Measurements from ENCODE around the gene CCAR1. TPM values are rescaled to one million over a fixed set of nuclear protein-coding genes. Genes with fewer than 3 reads are reported as not detected.

The CCAR1 gene, protein sequence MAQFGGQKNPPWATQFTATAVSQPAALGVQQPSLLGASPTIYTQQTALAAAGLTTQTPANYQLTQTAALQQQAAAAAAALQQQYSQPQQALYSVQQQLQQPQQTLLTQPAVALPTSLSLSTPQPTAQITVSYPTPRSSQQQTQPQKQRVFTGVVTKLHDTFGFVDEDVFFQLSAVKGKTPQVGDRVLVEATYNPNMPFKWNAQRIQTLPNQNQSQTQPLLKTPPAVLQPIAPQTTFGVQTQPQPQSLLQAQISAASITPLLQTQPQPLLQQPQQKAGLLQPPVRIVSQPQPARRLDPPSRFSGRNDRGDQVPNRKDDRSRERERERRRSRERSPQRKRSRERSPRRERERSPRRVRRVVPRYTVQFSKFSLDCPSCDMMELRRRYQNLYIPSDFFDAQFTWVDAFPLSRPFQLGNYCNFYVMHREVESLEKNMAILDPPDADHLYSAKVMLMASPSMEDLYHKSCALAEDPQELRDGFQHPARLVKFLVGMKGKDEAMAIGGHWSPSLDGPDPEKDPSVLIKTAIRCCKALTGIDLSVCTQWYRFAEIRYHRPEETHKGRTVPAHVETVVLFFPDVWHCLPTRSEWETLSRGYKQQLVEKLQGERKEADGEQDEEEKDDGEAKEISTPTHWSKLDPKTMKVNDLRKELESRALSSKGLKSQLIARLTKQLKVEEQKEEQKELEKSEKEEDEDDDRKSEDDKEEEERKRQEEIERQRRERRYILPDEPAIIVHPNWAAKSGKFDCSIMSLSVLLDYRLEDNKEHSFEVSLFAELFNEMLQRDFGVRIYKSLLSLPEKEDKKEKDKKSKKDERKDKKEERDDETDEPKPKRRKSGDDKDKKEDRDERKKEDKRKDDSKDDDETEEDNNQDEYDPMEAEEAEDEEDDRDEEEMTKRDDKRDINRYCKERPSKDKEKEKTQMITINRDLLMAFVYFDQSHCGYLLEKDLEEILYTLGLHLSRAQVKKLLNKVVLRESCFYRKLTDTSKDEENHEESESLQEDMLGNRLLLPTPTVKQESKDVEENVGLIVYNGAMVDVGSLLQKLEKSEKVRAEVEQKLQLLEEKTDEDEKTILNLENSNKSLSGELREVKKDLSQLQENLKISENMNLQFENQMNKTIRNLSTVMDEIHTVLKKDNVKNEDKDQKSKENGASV
- total RNA-seq (10 to 100 TPM; 21.7 to 37.9 (median 28.3) TPM), polyA plus RNA-seq (10 to 100 TPM; 24.7 to 35.3 TPM)
- long read RNA-seq, donor 1, partial matches to known transcripts = 7 of 10 reads
- long read RNA-seq, donor 1, other reads (novel, unspliced or antisense) = 2 of 10 reads
- long read RNA-seq, donor 2, partial matches to known transcripts = 57 of 65 reads
- long read RNA-seq, donor 2, other reads (novel, unspliced or antisense) = 6 of 65 reads
- long read RNA-seq, donor 3, partial matches to known transcripts = 20 of 28 reads
- long read RNA-seq, donor 3, other reads (novel, unspliced or antisense) = 5 of 28 reads

- peak; percentile 99 to 100 (median 100) for ATAC-seq
- Histone ChIP-seq H3K4me3 (peak within 1 kb of the TSS; percentile 66 to 100 (median 90)), H3K4me1 (peaks cover 0 to 17% (median 9%) of the 10 kb centered on the region in 12 donors), H3K9me3 (no peaks in the 10 kb centered on the region), H3K36me3 (peaks cover 0 to 38% (median 28%) of the 10 kb centered on the region in 9 donors), H3K27ac (peak within 1 kb of the TSS; percentile 74 to 97 (median 94)), H3K27me3 (no peaks in the 10 kb centered on the region)
- intact Hi-C loops (cut with DNase I) = loop anchor here in 7 of 10 donors (1.0 to 10.0 kb wide), 7 partner anchors 120 to 386 kb away; partner anchors contain the start of genes SLC25A16 (in 2 of the 7), HNRNPH3 (in 1 of the 7), PBLD (in 1 of the 7) and TET1 (in 1 of the 7)
- TF ChIP-seq, protein P1, sequence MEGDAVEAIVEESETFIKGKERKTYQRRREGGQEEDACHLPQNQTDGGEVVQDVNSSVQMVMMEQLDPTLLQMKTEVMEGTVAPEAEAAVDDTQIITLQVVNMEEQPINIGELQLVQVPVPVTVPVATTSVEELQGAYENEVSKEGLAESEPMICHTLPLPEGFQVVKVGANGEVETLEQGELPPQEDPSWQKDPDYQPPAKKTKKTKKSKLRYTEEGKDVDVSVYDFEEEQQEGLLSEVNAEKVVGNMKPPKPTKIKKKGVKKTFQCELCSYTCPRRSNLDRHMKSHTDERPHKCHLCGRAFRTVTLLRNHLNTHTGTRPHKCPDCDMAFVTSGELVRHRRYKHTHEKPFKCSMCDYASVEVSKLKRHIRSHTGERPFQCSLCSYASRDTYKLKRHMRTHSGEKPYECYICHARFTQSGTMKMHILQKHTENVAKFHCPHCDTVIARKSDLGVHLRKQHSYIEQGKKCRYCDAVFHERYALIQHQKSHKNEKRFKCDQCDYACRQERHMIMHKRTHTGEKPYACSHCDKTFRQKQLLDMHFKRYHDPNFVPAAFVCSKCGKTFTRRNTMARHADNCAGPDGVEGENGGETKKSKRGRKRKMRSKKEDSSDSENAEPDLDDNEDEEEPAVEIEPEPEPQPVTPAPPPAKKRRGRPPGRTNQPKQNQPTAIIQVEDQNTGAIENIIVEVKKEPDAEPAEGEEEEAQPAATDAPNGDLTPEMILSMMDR (IDR thresholded peaks at IDR 0.05) = no peak
- peak in 1 of 2 donors; percentile 61 for TF ChIP-seq POLR2A (IDR thresholded peaks at IDR 0.05)
- WGBS, 4 donors = 0 to 1% (median 1%) methylated on average over 41 to 72 of the region's 72 CpGs
- DNase-seq = peak; percentile 97 to 98 (median 98)
These were observed at the start of gene CCAR1 for GRCh38 chr10:68720793-68721672. TSS of gene CCAR1 (plus strand) at chr10:68721239. CDS start at chr10:68722505, 1,266 bp downstream.

- Histone ChIP-seq H3K27ac (no peak overlapping the region), H3K4me1 (no peaks in the 10 kb centered on the region), H3K9me3 (no peaks in the 10 kb centered on the region), H3K36me3 (peaks cover 0 to 77% (median 16%) of the 10 kb centered on the region in 9 donors), H3K27me3 (no peaks in the 10 kb centered on the region), H3K4me3 (no peak overlapping the region)
- TF ChIP-seq POLR2A (IDR thresholded peaks at IDR 0.05) = no peak
- TF ChIP-seq, protein P1 (IDR thresholded peaks at IDR 0.05) = no peak
- ATAC-seq = no peak
- WGBS, 4 donors = 88 to 95% (median 91%) methylated on average over 3 of the region's 3 CpGs
- intact Hi-C loops (cut with DNase I) = no loop called here
- DNase-seq = no peak
These were observed 36.6 kb upstream of the CCAR1 start for GRCh38 chr10:68684413-68684812.

- no peak for DNase-seq
- Histone ChIP-seq H3K9me3 (no peaks in the 10 kb centered on the region), H3K4me1 (peaks cover 0 to 15% (median 0%) of the 10 kb centered on the region in 12 donors), H3K36me3 (peaks cover 0 to 19% (median 6%) of the 10 kb centered on the region in 9 donors), H3K4me3 (no peak overlapping the region), H3K27me3 (no peaks in the 10 kb centered on the region), H3K27ac (no peak overlapping the region)
- no peak for ATAC-seq
- WGBS, 4 donors = 65 to 82% (median 77%) methylated on average over 1 of the region's 1 CpG
- intact Hi-C loops (cut with DNase I) = loop anchor here in 1 of 10 donors (10.0 kb wide), 1 partner anchor 161 kb away; no protein-coding TSS in a partner anchor
- no peak for TF ChIP-seq POLR2A (IDR thresholded peaks at IDR 0.05)
- TF ChIP-seq, protein P1 (IDR thresholded peaks at IDR 0.05) = no peak
These were observed 25.0 kb upstream of the CCAR1 start for GRCh38 chr10:68696018-68696417.
